GM21737 (cell line): ENCODE measurements around the gene AKT1S1.
A peak's percentile ranks its signal among the peaks of the same experiment; 100 is the strongest.

Source experiments
- ATAC-seq: cut with Tn5 transposase; IDR thresholded peaks from one replicate; pipeline ENCODE4 v1.9.1; 2021; ENCODE audit warnings: mild to moderate bottlenecking, moderate library complexity; ENCODE audit not compliant: unreplicated experiment

Gene AKT1S1

GRCh38 chr19:49887037-49887664, 10.0 kb upstream of the AKT1S1 start:
- ATAC-seq: no peak

- no peak for ATAC-seq
These were observed 7.6 kb upstream of the AKT1S1 start for GRCh38 chr19:49884760-49885159.

GRCh38 chr19:49884109-49884508, 7.0 kb upstream of the AKT1S1 start:
- ATAC-seq: no peak

GRCh38 chr19:49883094-49883493, 5.9 kb upstream of the AKT1S1 start:
- no peak for ATAC-seq

- no peak for ATAC-seq
These were observed 5.5 kb upstream of the AKT1S1 start for GRCh38 chr19:49882643-49883042.

GRCh38 chr19:49881672-49882394, 4.7 kb upstream of the AKT1S1 start:
- no peak for ATAC-seq

- no peak for ATAC-seq
These were observed 4.0 kb upstream of the AKT1S1 start for GRCh38 chr19:49881186-49881585.

- no peak for ATAC-seq
These were observed 3.2 kb upstream of the AKT1S1 start for GRCh38 chr19:49880162-49880869.

GRCh38 chr19:49879243-49879963, 2.2 kb upstream of the AKT1S1 start:
- no peak for ATAC-seq

GRCh38 chr19:49878744-49879070, 1.6 kb upstream of the AKT1S1 start:
- no peak for ATAC-seq

GRCh38 chr19:49877879-49878743, 956 bp upstream of the AKT1S1 start:
- peak; percentile 46 for ATAC-seq

GRCh38 chr19:49876422-49877019, 634 bp downstream of the AKT1S1 start:
- peak; percentile 40 for ATAC-seq

- no peak for ATAC-seq
These were observed 1.2 kb downstream of the AKT1S1 start for GRCh38 chr19:49875857-49876421.

- no peak for ATAC-seq
These were observed 2.0 kb downstream of the AKT1S1 start for GRCh38 chr19:49875177-49875576.

GRCh38 chr19:49874503-49875157, 2.5 kb downstream of the AKT1S1 start:
- ATAC-seq: no peak

GRCh38 chr19:49873834-49874233, 3.3 kb downstream of the AKT1S1 start:
- no peak for ATAC-seq

- no peak for ATAC-seq
These were observed 4.0 kb downstream of the AKT1S1 start for GRCh38 chr19:49873129-49873521.

- no peak for ATAC-seq
These were observed 4.7 kb downstream of the AKT1S1 start for GRCh38 chr19:49872245-49873128.
